ENCODE measurements around the gene MACROD2. TPM values are rescaled to one million over a fixed set of nuclear protein-coding genes. Genes with fewer than 3 reads are reported as not detected.

MACROD2 gene
- polyA plus RNA-seq, 4 donors, result 1.00 to 4.8 (median 1.4) TPM

GRCh38 chr20:15767586-15767985 lies 1772.3 kb downstream of the MACROD2 start:
- Histone ChIP-seq H3K27me3 (ENCODE audit: control insufficient read depth in 3 of 3, insufficient read depth in 3 of 3, low read length in 3 of 3) (no peaks in the 10 kb centered on the region), H3K9me3 (ENCODE audit: control insufficient read depth in 2 of 2, insufficient read depth in 1 of 2, low read depth in 1 of 2, low read length in 1 of 2) (no peaks in the 10 kb centered on the region), H3K27ac (ENCODE audit: low read depth in 1 of 3, low read length in 2 of 3) (no peak overlapping the region), H3K4me1 (ENCODE audit: control insufficient read depth in 3 of 3, insufficient read depth in 2 of 3, low read depth in 1 of 3, low read length in 2 of 3) (no peaks in the 10 kb centered on the region), H3K4me3 (ENCODE audit: low read depth in 1 of 3, low read length in 3 of 3) (no peak overlapping the region), H3K36me3 (ENCODE audit: control insufficient read depth in 3 of 3, insufficient read depth in 2 of 3, low read depth in 1 of 3, low read length in 3 of 3) (no peaks in the 10 kb centered on the region)
- DNase-seq, result no peak
- no peak for FAIRE-seq
- WGBS, 3 donors, result 23 to 49% (median 39%) methylated on average over 1 of the region's 1 CpG

- no peak for DNase-seq
- no peaks in the 10 kb centered on the region for H3K27me3 ChIP-seq (ENCODE audit: control insufficient read depth in 3 of 3, insufficient read depth in 3 of 3, low read length in 3 of 3)
- no peak for FAIRE-seq
- no peaks in the 10 kb centered on the region for H3K36me3 ChIP-seq (ENCODE audit: control insufficient read depth in 3 of 3, insufficient read depth in 2 of 3, low read depth in 1 of 3, low read length in 3 of 3)
- no peaks in the 10 kb centered on the region for H3K9me3 ChIP-seq (ENCODE audit: control insufficient read depth in 2 of 2, insufficient read depth in 1 of 2, low read depth in 1 of 2, low read length in 1 of 2)
- 97 to 98% (median 98%) methylated on average over 3 of the region's 3 CpGs for WGBS, 3 donors
- no peaks in the 10 kb centered on the region for H3K4me1 ChIP-seq (ENCODE audit: control insufficient read depth in 3 of 3, insufficient read depth in 2 of 3, low read depth in 1 of 3, low read length in 2 of 3)
- no peak overlapping the region for H3K4me3 ChIP-seq (ENCODE audit: low read depth in 1 of 3, low read length in 3 of 3)
- H3K27ac ChIP-seq (ENCODE audit: low read depth in 1 of 3, low read length in 2 of 3), result no peak overlapping the region
Measured at GRCh38 chr20:15767999-15768741, 1772.9 kb downstream of the MACROD2 start.

GRCh38 chr20:15772826-15773225 lies 1777.5 kb downstream of the MACROD2 start:
- Histone ChIP-seq H3K4me1 (ENCODE audit: control insufficient read depth in 3 of 3, insufficient read depth in 2 of 3, low read depth in 1 of 3, low read length in 2 of 3) (no peaks in the 10 kb centered on the region), H3K4me3 (ENCODE audit: low read depth in 1 of 3, low read length in 3 of 3) (no peak overlapping the region), H3K9me3 (ENCODE audit: control insufficient read depth in 2 of 2, insufficient read depth in 1 of 2, low read depth in 1 of 2, low read length in 1 of 2) (no peaks in the 10 kb centered on the region), H3K27ac (ENCODE audit: low read depth in 1 of 3, low read length in 2 of 3) (no peak overlapping the region), H3K27me3 (ENCODE audit: control insufficient read depth in 3 of 3, insufficient read depth in 3 of 3, low read length in 3 of 3) (no peaks in the 10 kb centered on the region), H3K36me3 (ENCODE audit: control insufficient read depth in 3 of 3, insufficient read depth in 2 of 3, low read depth in 1 of 3, low read length in 3 of 3) (no peaks in the 10 kb centered on the region)
- no peak for DNase-seq
- FAIRE-seq, result no peak
- WGBS, 3 donors, result 33 to 61% (median 36%) methylated on average over 3 of the region's 3 CpGs

GRCh38 chr20:15774926-15775325 lies 1779.6 kb downstream of the MACROD2 start:
- whole genome bisulfite sequencing, 3 donors, result 77 to 86% (median 78%) methylated on average over 4 of the region's 4 CpGs
- H3K9me3 ChIP-seq (ENCODE audit: control insufficient read depth in 2 of 2, insufficient read depth in 1 of 2, low read depth in 1 of 2, low read length in 1 of 2), result no peaks in the 10 kb centered on the region
- no peaks in the 10 kb centered on the region for H3K27me3 ChIP-seq (ENCODE audit: control insufficient read depth in 3 of 3, insufficient read depth in 3 of 3, low read length in 3 of 3)
- H3K27ac ChIP-seq (ENCODE audit: low read depth in 1 of 3, low read length in 2 of 3), result no peak overlapping the region
- no peak overlapping the region for H3K4me3 ChIP-seq (ENCODE audit: low read depth in 1 of 3, low read length in 3 of 3)
- no peak for DNase-seq
- no peaks in the 10 kb centered on the region for H3K4me1 ChIP-seq (ENCODE audit: control insufficient read depth in 3 of 3, insufficient read depth in 2 of 3, low read depth in 1 of 3, low read length in 2 of 3)
- H3K36me3 ChIP-seq (ENCODE audit: control insufficient read depth in 3 of 3, insufficient read depth in 2 of 3, low read depth in 1 of 3, low read length in 3 of 3), result no peaks in the 10 kb centered on the region
- FAIRE-seq, result no peak

- H3K27ac ChIP-seq (ENCODE audit: low read depth in 1 of 3, low read length in 2 of 3), result no peak overlapping the region
- 75 to 90% (median 89%) methylated on average over 3 of the region's 3 CpGs for WGBS, 3 donors
- no peak overlapping the region for H3K4me3 ChIP-seq (ENCODE audit: low read depth in 1 of 3, low read length in 3 of 3)
Measured at GRCh38 chr20:15776770-15777466, 1781.6 kb downstream of the MACROD2 start.

GRCh38 chr20:15784020-15784419 lies 1788.7 kb downstream of the MACROD2 start:
- DNase-seq (no peak), FAIRE-seq (no peak)
- H3K27me3 ChIP-seq (ENCODE audit: control insufficient read depth in 3 of 3, insufficient read depth in 3 of 3, low read length in 3 of 3), result no peaks in the 10 kb centered on the region
- no peaks in the 10 kb centered on the region for H3K36me3 ChIP-seq (ENCODE audit: control insufficient read depth in 3 of 3, insufficient read depth in 2 of 3, low read depth in 1 of 3, low read length in 3 of 3)
- H3K4me3 ChIP-seq (ENCODE audit: low read depth in 1 of 3, low read length in 3 of 3), result no peak overlapping the region
- H3K4me1 ChIP-seq (ENCODE audit: control insufficient read depth in 3 of 3, insufficient read depth in 2 of 3, low read depth in 1 of 3, low read length in 2 of 3), result no peaks in the 10 kb centered on the region
- peaks cover 0 to 3% of the 10 kb centered on the region in 2 donors for H3K9me3 ChIP-seq (ENCODE audit: control insufficient read depth in 2 of 2, insufficient read depth in 1 of 2, low read depth in 1 of 2, low read length in 1 of 2)
- no peak overlapping the region for H3K27ac ChIP-seq (ENCODE audit: low read depth in 1 of 3, low read length in 2 of 3)
- WGBS, 3 donors, result 75 to 91% (median 83%) methylated on average over 3 of the region's 3 CpGs

More at GRCh38 chr20:15776770-15777466, 1781.6 kb downstream of the MACROD2 start:
- no peak for DNase-seq
- Histone ChIP-seq H3K27me3 (ENCODE audit: control insufficient read depth in 3 of 3, insufficient read depth in 3 of 3, low read length in 3 of 3) (no peaks in the 10 kb centered on the region), H3K36me3 (ENCODE audit: control insufficient read depth in 3 of 3, insufficient read depth in 2 of 3, low read depth in 1 of 3, low read length in 3 of 3) (no peaks in the 10 kb centered on the region), H3K4me1 (ENCODE audit: control insufficient read depth in 3 of 3, insufficient read depth in 2 of 3, low read depth in 1 of 3, low read length in 2 of 3) (no peaks in the 10 kb centered on the region), H3K9me3 (ENCODE audit: control insufficient read depth in 2 of 2, insufficient read depth in 1 of 2, low read depth in 1 of 2, low read length in 1 of 2) (peaks cover 0 to 3% of the 10 kb centered on the region in 2 donors)
- no peak for FAIRE-seq

- DNase-seq (no peak), FAIRE-seq (no peak)
- no peaks in the 10 kb centered on the region for H3K27me3 ChIP-seq (ENCODE audit: control insufficient read depth in 3 of 3, insufficient read depth in 3 of 3, low read length in 3 of 3)
- H3K4me1 ChIP-seq (ENCODE audit: control insufficient read depth in 3 of 3, insufficient read depth in 2 of 3, low read depth in 1 of 3, low read length in 2 of 3), result no peaks in the 10 kb centered on the region
- no peaks in the 10 kb centered on the region for H3K36me3 ChIP-seq (ENCODE audit: control insufficient read depth in 3 of 3, insufficient read depth in 2 of 3, low read depth in 1 of 3, low read length in 3 of 3)
- H3K4me3 ChIP-seq (ENCODE audit: low read depth in 1 of 3, low read length in 3 of 3), result no peak overlapping the region
- WGBS, 3 donors, result 60 to 79% (median 67%) methylated on average over 4 of the region's 4 CpGs
- no peak overlapping the region for H3K27ac ChIP-seq (ENCODE audit: low read depth in 1 of 3, low read length in 2 of 3)
- no peaks in the 10 kb centered on the region for H3K9me3 ChIP-seq (ENCODE audit: control insufficient read depth in 2 of 2, insufficient read depth in 1 of 2, low read depth in 1 of 2, low read length in 1 of 2)
Measured at GRCh38 chr20:15789079-15789478, 1793.8 kb downstream of the MACROD2 start.

- no peaks in the 10 kb centered on the region for H3K36me3 ChIP-seq (ENCODE audit: control insufficient read depth in 3 of 3, insufficient read depth in 2 of 3, low read depth in 1 of 3, low read length in 3 of 3)
- no peak for DNase-seq
- no peaks in the 10 kb centered on the region for H3K4me1 ChIP-seq (ENCODE audit: control insufficient read depth in 3 of 3, insufficient read depth in 2 of 3, low read depth in 1 of 3, low read length in 2 of 3)
- no peaks in the 10 kb centered on the region for H3K27me3 ChIP-seq (ENCODE audit: control insufficient read depth in 3 of 3, insufficient read depth in 3 of 3, low read length in 3 of 3)
- 83 to 92% (median 88%) methylated on average over 7 of the region's 7 CpGs for WGBS, 3 donors
- H3K4me3 ChIP-seq (ENCODE audit: low read depth in 1 of 3, low read length in 3 of 3), result no peak overlapping the region
- H3K27ac ChIP-seq (ENCODE audit: low read depth in 1 of 3, low read length in 2 of 3), result no peak overlapping the region
- no peak for FAIRE-seq
- no peaks in the 10 kb centered on the region for H3K9me3 ChIP-seq (ENCODE audit: control insufficient read depth in 2 of 2, insufficient read depth in 1 of 2, low read depth in 1 of 2, low read length in 1 of 2)
Measured at GRCh38 chr20:15792855-15793254, 1797.5 kb downstream of the MACROD2 start.
